Breast epithelium (tissue), 3 donors: ENCODE data around the gene ACIN1.

Experiments used
- POLR2A ChIP-seq: fragments of 450-650 bp; IDR thresholded peaks from one replicate; pipeline ENCODE4 v1.6.1; 2016; ENCODE audit warnings: antibody characterized with exemption, mild to moderate bottlenecking, moderate library complexity
- TF ChIP-seq, protein P1 (sequence below), 3 donors: fragments of 450-650 bp; IDR thresholded peaks; one replicate each; pipeline ENCODE4 v1.5.1; 2016 to 2017; ENCODE audit warnings: antibody characterized with exemption in 3 of 3, mild to moderate bottlenecking in 3 of 3, moderate library complexity in 3 of 3

- TF ChIP-seq, protein P1, sequence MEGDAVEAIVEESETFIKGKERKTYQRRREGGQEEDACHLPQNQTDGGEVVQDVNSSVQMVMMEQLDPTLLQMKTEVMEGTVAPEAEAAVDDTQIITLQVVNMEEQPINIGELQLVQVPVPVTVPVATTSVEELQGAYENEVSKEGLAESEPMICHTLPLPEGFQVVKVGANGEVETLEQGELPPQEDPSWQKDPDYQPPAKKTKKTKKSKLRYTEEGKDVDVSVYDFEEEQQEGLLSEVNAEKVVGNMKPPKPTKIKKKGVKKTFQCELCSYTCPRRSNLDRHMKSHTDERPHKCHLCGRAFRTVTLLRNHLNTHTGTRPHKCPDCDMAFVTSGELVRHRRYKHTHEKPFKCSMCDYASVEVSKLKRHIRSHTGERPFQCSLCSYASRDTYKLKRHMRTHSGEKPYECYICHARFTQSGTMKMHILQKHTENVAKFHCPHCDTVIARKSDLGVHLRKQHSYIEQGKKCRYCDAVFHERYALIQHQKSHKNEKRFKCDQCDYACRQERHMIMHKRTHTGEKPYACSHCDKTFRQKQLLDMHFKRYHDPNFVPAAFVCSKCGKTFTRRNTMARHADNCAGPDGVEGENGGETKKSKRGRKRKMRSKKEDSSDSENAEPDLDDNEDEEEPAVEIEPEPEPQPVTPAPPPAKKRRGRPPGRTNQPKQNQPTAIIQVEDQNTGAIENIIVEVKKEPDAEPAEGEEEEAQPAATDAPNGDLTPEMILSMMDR (IDR thresholded peaks at IDR 0.05): peak; percentile 94 to 95 (median 94)
- no peak for TF ChIP-seq POLR2A
Observed at GRCh38 chr14:23057757-23058653, 36.9 kb downstream of the ACIN1 start.
